AG08395 (cell line): ENCODE data around the gene MYO1H.
"Not testable (repeated sequence)": the region's sequence is repeated elsewhere in the genome, so short reads cannot be mapped to it uniquely, and the experiment has no call there.

Source experiments
- DNase-seq: peaks from one replicate; pipeline ENCODE4 v3.0.0; 2012; ENCODE audit warnings: mixed read lengths, low spot score

Gene MYO1H

GRCh38 chr12:109343677-109344076 lies 4.0 kb upstream of the MYO1H start:
- no peak for DNase-seq

- no peak for DNase-seq
Observed at GRCh38 chr12:109345428-109345827, 2.3 kb upstream of the MYO1H start.

GRCh38 chr12:109346920-109347319 lies 780 bp upstream of the MYO1H start:
- DNase-seq: no peak

- DNase-seq: no peak
Observed at GRCh38 chr12:109352184-109352583, 4.5 kb downstream of the MYO1H start.

GRCh38 chr12:109356577-109356976 lies 8.9 kb downstream of the MYO1H start:
- no peak for DNase-seq

- DNase-seq: no peak
Observed at GRCh38 chr12:109357032-109357431, 9.3 kb downstream of the MYO1H start.

- peak; percentile 2 for DNase-seq
Observed at GRCh38 chr12:109358154-109358869, 10.6 kb downstream of the MYO1H start.

GRCh38 chr12:109359131-109359690 lies 11.5 kb downstream of the MYO1H start:
- no peak for DNase-seq

- DNase-seq: no peak
Observed at GRCh38 chr12:109369831-109370230, 22.1 kb downstream of the MYO1H start.

GRCh38 chr12:109377139-109377685 lies 29.5 kb downstream of the MYO1H start:
- no peak for DNase-seq

- DNase-seq: no peak
Observed at GRCh38 chr12:109378569-109378968, 30.9 kb downstream of the MYO1H start.

GRCh38 chr12:109382031-109382430 lies 34.3 kb downstream of the MYO1H start:
- DNase-seq: no peak

- DNase-seq: no peak
Observed at GRCh38 chr12:109383240-109383639, 35.5 kb downstream of the MYO1H start.

GRCh38 chr12:109385339-109386058 lies 37.8 kb downstream of the MYO1H start:
- DNase-seq: peak; percentile 77

- no peak for DNase-seq
Observed at GRCh38 chr12:109386059-109386433, 38.3 kb downstream of the MYO1H start.

- DNase-seq: peak; percentile 14
Observed at GRCh38 chr12:109387425-109388166, 39.9 kb downstream of the MYO1H start.

- no peak for DNase-seq
Observed at GRCh38 chr12:109388167-109388563, 40.5 kb downstream of the MYO1H start.

GRCh38 chr12:109389146-109389545 lies 41.4 kb downstream of the MYO1H start:
- DNase-seq: no peak

- peak; percentile 85 for DNase-seq
Observed at GRCh38 chr12:109393437-109394345, 46.0 kb downstream of the MYO1H start.

GRCh38 chr12:109394891-109395290 lies 47.2 kb downstream of the MYO1H start:
- DNase-seq: no peak

- not testable (repeated sequence) for DNase-seq
Observed at GRCh38 chr12:109404841-109405240, 57.1 kb downstream of the MYO1H start.
